ENCODE results near the gene UBXN6. TPM values are rescaled to one million over a fixed set of nuclear protein-coding genes. Genes with fewer than 3 reads are reported as not detected.

Gene UBXN6, protein sequence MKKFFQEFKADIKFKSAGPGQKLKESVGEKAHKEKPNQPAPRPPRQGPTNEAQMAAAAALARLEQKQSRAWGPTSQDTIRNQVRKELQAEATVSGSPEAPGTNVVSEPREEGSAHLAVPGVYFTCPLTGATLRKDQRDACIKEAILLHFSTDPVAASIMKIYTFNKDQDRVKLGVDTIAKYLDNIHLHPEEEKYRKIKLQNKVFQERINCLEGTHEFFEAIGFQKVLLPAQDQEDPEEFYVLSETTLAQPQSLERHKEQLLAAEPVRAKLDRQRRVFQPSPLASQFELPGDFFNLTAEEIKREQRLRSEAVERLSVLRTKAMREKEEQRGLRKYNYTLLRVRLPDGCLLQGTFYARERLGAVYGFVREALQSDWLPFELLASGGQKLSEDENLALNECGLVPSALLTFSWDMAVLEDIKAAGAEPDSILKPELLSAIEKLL
- total RNA-seq = 560 TPM

- Histone ChIP-seq H3K4me3 (peak within 1 kb of the TSS; percentile 86 to 99), H3K27ac (peak within 1 kb of the TSS; percentile 87 to 91), H3K36me3 (peaks cover 11 to 13% of the 10 kb centered on the region in 2 donors), H3K9me3 (no peaks in the 10 kb centered on the region), H3K27me3 (no peaks in the 10 kb centered on the region), H3K4me1 (peaks cover 6 to 20% of the 10 kb centered on the region in 2 donors)
- DNase-seq (ENCODE audit: low spot score in 2 of 2) = peak; percentile 88 to 99
- intact Hi-C loops (cut with DNase I) = loop anchor here (1.0 kb wide), 4 partner anchors 14 to 212 kb away; partner anchors contain the start of genes CHAF1A, HDGFL2 and MPND
- no peak for TF ChIP-seq CTCF (IDR thresholded peaks at IDR 0.05)
Observed at GRCh38 chr19:4457654-4458395, at the start of gene UBXN6. TSS of gene UBXN6 (minus strand) at chr19:4457794. CDS start at chr19:4457697, 97 bp downstream.

- Histone ChIP-seq H3K27me3 (no peaks in the 10 kb centered on the region), H3K4me3 (no peak overlapping the region), H3K4me1 (no peaks in the 10 kb centered on the region), H3K36me3 (peaks cover 10 to 33% of the 10 kb centered on the region in 2 donors), H3K9me3 (no peaks in the 10 kb centered on the region), H3K27ac (no peak overlapping the region)
- DNase-seq (ENCODE audit: low spot score in 2 of 2) = no peak
- intact Hi-C loops (cut with DNase I) = no loop called here
- no peak for TF ChIP-seq CTCF (IDR thresholded peaks at IDR 0.05)
Observed at GRCh38 chr19:4507150-4507452, 49.5 kb upstream of the UBXN6 start.

DNA sequence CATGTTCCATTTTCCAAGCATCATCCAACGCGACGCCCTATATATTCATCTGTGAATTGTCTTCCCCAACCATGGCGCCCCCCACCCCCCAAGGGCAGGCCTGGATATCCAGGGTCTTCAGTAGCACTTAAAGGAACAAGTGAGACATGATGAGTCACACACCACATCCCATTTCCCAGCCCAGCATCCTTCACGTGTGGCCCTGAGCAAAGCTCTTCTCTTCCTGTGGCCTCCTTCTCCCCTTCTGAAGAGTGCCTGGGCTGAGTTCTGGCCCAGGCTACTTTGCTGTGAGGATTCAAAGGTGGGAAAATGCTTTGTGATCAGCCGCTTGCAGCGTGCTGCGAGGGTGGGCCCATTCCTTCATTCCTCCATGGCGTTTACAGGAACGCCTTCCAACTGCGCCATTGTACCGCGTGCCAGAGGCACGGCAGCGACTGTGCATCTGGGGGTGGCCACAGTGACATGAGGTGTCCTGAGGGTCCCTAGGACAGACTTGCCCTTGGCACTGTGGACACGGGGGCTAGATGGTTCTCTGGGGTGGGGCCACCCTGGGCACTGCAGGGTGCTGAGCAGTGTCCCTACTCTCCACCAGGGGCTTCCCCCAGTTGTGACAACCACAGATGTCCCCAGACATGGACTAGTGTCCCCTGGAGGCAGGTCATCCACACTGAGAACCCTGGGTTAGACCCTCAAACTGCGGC is 49.0 kb upstream of the UBXN6 start:
- H3K4me3 ChIP-seq = no peak overlapping the region
- H3K36me3 ChIP-seq = peaks cover 15 to 38% of the 10 kb centered on the region in 2 donors
- intact Hi-C loops (cut with DNase I) = no loop called here
- no peaks in the 10 kb centered on the region for H3K27me3 ChIP-seq
- no peaks in the 10 kb centered on the region for H3K9me3 ChIP-seq
- no peak for DNase-seq (ENCODE audit: low spot score in 2 of 2)
- no peaks in the 10 kb centered on the region for H3K4me1 ChIP-seq
- no peak overlapping the region for H3K27ac ChIP-seq
- no peak for TF ChIP-seq CTCF (IDR thresholded peaks at IDR 0.05)

DNA sequence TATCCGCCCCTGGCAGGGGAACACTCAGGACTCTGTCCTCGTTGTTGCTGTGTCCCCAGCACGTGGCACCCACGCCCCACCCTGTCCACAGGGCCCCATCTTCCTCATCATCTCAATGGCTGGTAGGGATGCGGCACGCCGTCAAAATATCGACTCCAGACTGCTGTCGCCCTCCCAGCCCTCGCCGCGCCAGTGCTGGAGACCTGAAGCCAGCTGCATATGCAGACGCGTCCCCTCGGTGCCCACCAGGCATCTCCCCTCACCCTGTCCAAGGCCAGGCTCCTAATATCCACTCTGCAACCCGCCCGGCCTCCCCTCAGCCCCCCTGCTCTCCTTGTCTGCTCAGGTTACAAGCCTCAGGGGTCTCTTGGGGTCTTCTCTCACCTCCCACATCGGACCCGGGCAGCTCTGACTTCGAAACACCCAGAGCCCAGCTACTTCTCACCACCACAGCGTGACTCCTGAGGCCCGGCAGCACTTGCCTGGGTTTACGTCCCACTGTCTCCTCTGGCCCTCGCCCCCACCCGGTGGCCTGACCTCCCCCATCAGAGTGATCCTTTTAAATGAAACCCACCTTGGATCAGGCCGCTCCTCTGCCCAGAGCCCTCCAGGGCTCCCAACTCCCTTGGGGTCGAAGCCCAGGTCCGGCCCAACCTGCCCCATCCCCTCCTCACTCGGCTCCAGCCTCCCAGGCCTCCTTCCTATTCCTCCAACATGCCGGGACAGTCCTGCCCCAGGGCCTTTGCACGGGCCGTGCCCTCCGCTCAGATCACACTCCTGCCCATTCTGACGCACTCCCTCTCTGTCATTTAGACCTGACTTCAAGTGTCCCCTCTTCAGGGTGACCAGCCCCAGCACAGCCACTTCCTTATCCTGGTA is 48.2 kb upstream of the UBXN6 start:
- no peaks in the 10 kb centered on the region for H3K9me3 ChIP-seq
- H3K4me3 ChIP-seq = no peak overlapping the region
- H3K36me3 ChIP-seq = peaks cover 23 to 46% of the 10 kb centered on the region in 2 donors
- no peaks in the 10 kb centered on the region for H3K27me3 ChIP-seq
- H3K4me1 ChIP-seq = no peaks in the 10 kb centered on the region
- H3K27ac ChIP-seq = no peak overlapping the region
- TF ChIP-seq CTCF (IDR thresholded peaks at IDR 0.05) = no peak
- no peak for DNase-seq (ENCODE audit: low spot score in 2 of 2)
- intact Hi-C loops (cut with DNase I) = no loop called here

Measured in ascending aorta (tissue), 2 donors.